Parathyroid adenoma (tissue), 2 donors: ENCODE measurements around the gene ABCC12.

Source experiments
- H2AFZ ChIP-seq: fragments of 300-600 bp; sonication (generic); one replicate; pipeline ENCODE4 v1.7.0; 2017; ENCODE audit warnings: antibody characterized with exemption, mild to moderate bottlenecking
- H3K27ac ChIP-seq: fragments of 300-600 bp; sonication (generic); one replicate; pipeline ENCODE4 v1.7.0; 2017
- H3K27me3 ChIP-seq: fragments of 300-600 bp; sonication (generic); one replicate; pipeline ENCODE4 v1.7.0; 2017; ENCODE audit warnings: low read length; ENCODE audit not compliant: control insufficient read depth, insufficient read depth
- H3K36me3 ChIP-seq: fragments of 300-600 bp; sonication (generic); one replicate; pipeline ENCODE4 v1.7.0; 2017; ENCODE audit warnings: low read length; ENCODE audit not compliant: control insufficient read depth, insufficient read depth
- H3K4me1 ChIP-seq: fragments of 300-600 bp; sonication (generic); one replicate; pipeline ENCODE4 v1.7.0; 2017; ENCODE audit warnings: control low read depth
- H3K4me2 ChIP-seq: fragments of 300-600 bp; sonication (generic); one replicate; pipeline ENCODE4 v1.7.0; 2017; ENCODE audit warnings: low read length
- H3K4me3 ChIP-seq: fragments of 300-600 bp; sonication (generic); one replicate; pipeline ENCODE4 v1.7.0; 2017; ENCODE audit warnings: low read depth, low read length
- H3K79me2 ChIP-seq: fragments of 300-600 bp; sonication (generic); one replicate; pipeline ENCODE4 v1.7.0; 2017; ENCODE audit warnings: control low read depth
- H3K9ac ChIP-seq: fragments of 300-600 bp; sonication (generic); one replicate; pipeline ENCODE4 v1.7.0; 2017; ENCODE audit warnings: mild to moderate bottlenecking
- H3K9me3 ChIP-seq: fragments of 300-600 bp; sonication (generic); one replicate; pipeline ENCODE4 v1.7.0; 2017; ENCODE audit warnings: low read length; ENCODE audit not compliant: control insufficient read depth
- CTCF ChIP-seq: fragments of 300-600 bp; sonication (generic); IDR thresholded peaks from one replicate; pipeline ENCODE4 v1.7.0; 2017; ENCODE audit warnings: antibody characterized with exemption, mild to moderate bottlenecking
- donor health status: primary hyperparathyroidism.

ABCC12 gene

GRCh38 chr16:48155926-48156789 is at the start of gene ABCC12:
Gene ABCC12 (minus strand): TSS chr16:48155993. CDS start chr16:48146424, 9,569 bp downstream.
- H2AFZ ChIP-seq, result peak within 1 kb of the TSS; percentile 15
- no peak within 1 kb of the TSS for H3K27ac ChIP-seq
- no peaks in the 10 kb centered on the region for H3K79me2 ChIP-seq
- no peak within 1 kb of the TSS for H3K4me2 ChIP-seq
- no peak within 1 kb of the TSS for H3K4me3 ChIP-seq
- H3K9ac ChIP-seq, result no peak within 1 kb of the TSS
- no peaks in the 10 kb centered on the region for H3K36me3 ChIP-seq
- no peaks in the 10 kb centered on the region for H3K9me3 ChIP-seq
- no peaks in the 10 kb centered on the region for H3K27me3 ChIP-seq
- TF ChIP-seq CTCF, result no peak
- no peaks in the 10 kb centered on the region for H3K4me1 ChIP-seq

DNA sequence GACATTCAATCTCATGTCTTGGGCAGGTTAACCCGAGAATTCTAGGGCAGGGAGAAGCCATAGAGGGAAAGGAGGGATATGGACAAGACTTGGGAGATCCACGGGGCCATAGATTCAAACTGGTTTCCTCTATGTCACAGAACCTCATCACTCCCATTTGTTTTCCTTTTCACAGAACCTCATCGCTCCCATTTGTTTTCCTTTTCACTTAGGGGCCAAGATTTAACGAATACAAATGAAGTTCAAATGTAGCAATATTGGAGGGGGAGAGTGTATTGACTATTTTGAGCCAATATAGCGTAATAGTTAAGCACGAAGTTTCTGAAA is 49.0 kb upstream of the ABCC12 start:
- Histone ChIP-seq H3K4me3 (no peak overlapping the region), H3K4me1 (no peaks in the 10 kb centered on the region), H3K27ac (no peak overlapping the region), H3K27me3 (no peaks in the 10 kb centered on the region), H3K9ac (no peak overlapping the region), H3K36me3 (no peaks in the 10 kb centered on the region), H3K4me2 (no peak overlapping the region), H3K9me3 (no peaks in the 10 kb centered on the region), H2AFZ (no peak overlapping the region), H3K79me2 (no peaks in the 10 kb centered on the region)
- no peak for TF ChIP-seq CTCF

- Histone ChIP-seq H3K9ac (no peak overlapping the region), H3K36me3 (no peaks in the 10 kb centered on the region), H3K27me3 (no peaks in the 10 kb centered on the region), H3K4me3 (no peak overlapping the region), H2AFZ (no peak overlapping the region), H3K4me2 (no peak overlapping the region), H3K4me1 (no peaks in the 10 kb centered on the region), H3K79me2 (no peaks in the 10 kb centered on the region), H3K27ac (no peak overlapping the region), H3K9me3 (no peaks in the 10 kb centered on the region)
- no peak for TF ChIP-seq CTCF
Measured at GRCh38 chr16:48203974-48204824, 48.4 kb upstream of the ABCC12 start.

DNA sequence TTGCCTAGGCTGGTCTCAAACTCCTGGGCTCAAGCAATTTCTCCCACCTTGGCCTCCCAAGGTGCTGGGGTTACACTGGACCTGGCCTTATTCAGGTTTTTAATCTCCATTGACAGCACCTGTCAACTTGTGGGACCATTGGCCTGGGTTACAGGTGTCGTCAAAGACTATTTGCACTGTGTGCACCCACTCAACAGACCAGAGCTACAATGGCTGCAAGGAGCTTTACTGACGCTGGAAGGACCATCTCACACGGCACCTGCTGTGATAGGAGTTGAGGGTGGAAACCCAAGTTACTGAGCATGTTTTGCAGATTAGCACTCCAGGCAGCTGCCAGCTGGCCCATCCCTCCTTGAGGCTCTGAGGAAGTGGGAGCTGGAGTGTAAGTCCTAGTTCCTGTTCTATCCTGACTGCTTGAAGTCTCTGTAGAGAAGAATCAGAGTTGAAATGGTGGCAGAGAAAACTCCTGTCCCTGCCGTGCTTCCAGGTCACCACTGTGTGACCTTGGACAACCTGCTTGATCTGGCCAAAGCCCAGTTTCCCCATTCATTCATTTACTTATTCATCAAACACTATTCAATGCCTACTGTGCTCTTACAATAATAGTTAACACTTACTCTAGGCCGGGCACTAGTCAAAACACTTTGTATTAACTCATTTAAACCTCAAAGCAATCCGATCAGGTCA is 45.9 kb upstream of the ABCC12 start:
- H3K27ac ChIP-seq, result no peak overlapping the region
- H3K27me3 ChIP-seq, result no peaks in the 10 kb centered on the region
- no peak for TF ChIP-seq CTCF
- no peaks in the 10 kb centered on the region for H3K79me2 ChIP-seq
- no peak overlapping the region for H3K9ac ChIP-seq
- no peaks in the 10 kb centered on the region for H3K36me3 ChIP-seq
- no peaks in the 10 kb centered on the region for H3K4me1 ChIP-seq
- no peaks in the 10 kb centered on the region for H3K9me3 ChIP-seq
- H3K4me2 ChIP-seq, result no peak overlapping the region
- no peak overlapping the region for H2AFZ ChIP-seq
- H3K4me3 ChIP-seq, result no peak overlapping the region
